ENCODE data around the gene RLN3. TPM values are rescaled to one million over a fixed set of nuclear protein-coding genes. Genes with fewer than 3 reads are reported as not detected.

RLN3 gene
- total RNA-seq, 2 experiments from 2014 or later: not detected

DNA sequence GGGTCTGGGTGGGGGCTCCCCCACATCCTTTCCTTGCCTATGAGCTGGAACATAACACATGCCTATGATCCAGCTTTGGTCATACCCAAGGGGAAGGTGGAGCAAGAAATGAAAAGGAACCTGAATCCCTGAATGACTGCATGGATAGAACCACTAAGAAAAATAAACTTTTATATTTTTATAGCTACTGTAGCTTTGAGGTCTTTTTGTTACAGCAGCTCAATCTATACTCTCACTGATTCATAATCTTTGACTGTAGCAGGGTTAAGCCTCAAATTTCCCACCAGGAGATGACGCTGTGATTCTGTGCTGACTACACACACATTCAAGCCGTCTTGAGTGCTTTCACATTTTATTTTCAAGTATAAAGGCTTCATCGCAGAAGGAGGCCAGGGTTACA, 25.1 kb downstream of the RLN3 start:
- CTCF ChIA-PET: interaction anchor here (0.8 to 1.3 kb wide), 6 partner anchors 9 to 181 kb away, joined by 3 to 8 read pairs (median 4); partner anchors contain the start of genes IL27RA and PALM3
- ATAC-seq (no peak), DNase-seq (no peak)
- Mint-ChIP-seq H3K4me3 (no peak overlapping the region), H3K9me3 (ENCODE audit: low read depth) (no peaks in the 10 kb centered on the region), H3K4me1 (peaks cover 3% of the 10 kb centered on the region), H3K36me3 (peaks cover 29% of the 10 kb centered on the region), H3K27ac (no peak overlapping the region), H3K27me3 (peaks cover 21% of the 10 kb centered on the region)

DNA sequence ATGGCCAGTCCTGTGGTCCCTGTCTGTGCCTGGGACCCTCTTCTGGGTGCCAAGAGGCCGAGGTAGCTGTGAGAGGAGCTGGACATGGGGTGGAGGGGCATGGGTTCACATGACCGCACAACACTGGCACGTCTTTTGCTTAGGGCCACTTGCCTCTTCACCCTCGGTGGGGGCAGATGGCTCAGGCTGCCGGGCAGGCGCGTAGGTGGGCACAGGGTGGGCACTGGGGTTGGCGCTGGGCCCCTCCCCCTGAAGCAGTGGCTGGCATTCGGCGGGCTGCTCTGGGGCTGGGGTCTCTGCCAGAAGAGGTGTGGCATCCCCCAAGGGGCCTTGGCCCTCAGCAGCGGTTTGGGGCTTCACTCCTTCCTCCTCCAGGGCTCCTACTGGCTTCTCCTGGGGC, 25.6 kb downstream of the RLN3 start:
- Mint-ChIP-seq H3K9me3 (ENCODE audit: low read depth) (no peaks in the 10 kb centered on the region), H3K27me3 (peaks cover 26% of the 10 kb centered on the region), H3K4me3 (no peak overlapping the region), H3K27ac (no peak overlapping the region), H3K4me1 (peaks cover 6% of the 10 kb centered on the region), H3K36me3 (peaks cover 25% of the 10 kb centered on the region)
- DNase-seq (no peak), ATAC-seq (no peak)
- CTCF ChIA-PET: interaction anchor here (0.9 to 1.3 kb wide), 5 partner anchors 8 to 151 kb away, joined by 3 to 8 read pairs (median 4); partner anchors contain the start of genes IL27RA and PALM3

DNA sequence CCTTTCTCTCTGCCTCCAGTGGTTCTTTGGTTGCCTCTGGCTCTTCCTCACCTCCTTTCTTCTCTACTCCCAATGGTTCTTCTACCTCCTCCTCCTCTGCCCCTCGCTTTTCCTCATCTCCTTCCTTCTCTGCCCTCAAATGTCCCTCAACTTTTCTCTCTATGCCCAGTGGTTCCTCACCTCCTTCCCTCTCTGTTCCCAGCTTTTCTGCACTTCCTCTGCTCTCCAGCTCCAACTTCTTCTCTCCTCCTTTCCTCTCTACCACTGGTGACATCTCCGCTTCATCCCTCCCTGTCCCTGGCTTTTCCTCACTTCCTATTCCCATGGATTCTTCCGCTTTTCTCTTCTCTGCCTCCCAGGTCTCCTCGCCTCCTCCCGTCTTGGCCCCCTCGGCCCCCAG, 26.2 kb downstream of the RLN3 start:
- DNase-seq (no peak), ATAC-seq (no peak)
- CTCF ChIA-PET: interaction anchor here (0.8 to 1.2 kb wide), 5 partner anchors 11 to 183 kb away, joined by 3 read pairs; partner anchors contain the start of gene IL27RA
- no peak overlapping the region for H3K27ac Mint-ChIP-seq
- peaks cover 21% of the 10 kb centered on the region for H3K36me3 Mint-ChIP-seq
- peaks cover 12% of the 10 kb centered on the region for H3K4me1 Mint-ChIP-seq
- H3K9me3 Mint-ChIP-seq (ENCODE audit: low read depth): no peaks in the 10 kb centered on the region
- H3K27me3 Mint-ChIP-seq: peaks cover 32% of the 10 kb centered on the region
- no peak overlapping the region for H3K4me3 Mint-ChIP-seq

DNA sequence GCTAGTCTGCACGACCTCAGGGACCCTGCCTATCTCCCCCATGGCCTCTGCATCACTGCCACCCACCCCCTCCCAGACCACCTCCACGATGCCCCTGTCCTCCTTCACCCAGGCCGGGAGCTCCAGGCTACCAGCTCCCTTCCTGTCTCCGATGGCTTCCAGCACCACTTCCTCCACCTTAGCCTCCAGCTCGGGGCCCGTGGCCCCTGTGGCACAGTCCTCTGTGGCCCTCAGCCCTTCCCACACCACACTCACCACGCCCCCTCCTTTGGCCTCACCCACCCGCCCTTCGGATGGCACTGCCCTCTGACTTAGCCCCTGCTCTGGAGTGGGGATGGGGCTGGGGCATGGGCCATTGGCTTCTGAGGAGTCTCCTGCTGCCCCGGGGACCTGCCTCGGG, 26.8 kb downstream of the RLN3 start:
- H3K27ac Mint-ChIP-seq: no peak overlapping the region
- DNase-seq (no peak), ATAC-seq (no peak)
- H3K9me3 Mint-ChIP-seq (ENCODE audit: low read depth): no peaks in the 10 kb centered on the region
- peaks cover 19% of the 10 kb centered on the region for H3K36me3 Mint-ChIP-seq
- H3K4me3 Mint-ChIP-seq: no peak overlapping the region
- CTCF ChIA-PET: interaction anchor here (0.8 to 1.2 kb wide), 5 partner anchors 11 to 183 kb away, joined by 3 read pairs; partner anchors contain the start of gene IL27RA
- peaks cover 12% of the 10 kb centered on the region for H3K4me1 Mint-ChIP-seq
- peaks cover 37% of the 10 kb centered on the region for H3K27me3 Mint-ChIP-seq

DNA sequence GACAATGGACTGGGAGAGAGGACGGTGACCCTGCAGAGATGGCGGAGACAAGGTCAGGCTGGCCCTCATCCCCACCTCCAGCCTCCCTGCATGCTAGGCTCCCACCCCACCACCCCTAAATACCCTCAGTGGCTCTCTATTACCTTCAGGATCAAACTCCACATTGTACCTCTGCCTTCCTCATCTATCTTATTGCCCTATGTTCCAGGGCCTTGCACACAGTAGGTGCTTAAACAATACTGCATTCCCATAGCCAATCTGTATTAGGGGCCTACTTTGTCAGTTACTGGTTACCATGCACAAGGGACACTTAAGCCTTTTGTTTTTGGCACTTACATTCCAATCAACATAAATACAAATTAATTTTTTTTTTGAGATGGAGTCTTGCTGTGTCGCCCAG, 27.4 kb downstream of the RLN3 start:
- CTCF ChIA-PET: interaction anchor here (1.1 to 7.5 kb wide), 4 partner anchors 7 to 175 kb away, joined by 3 to 118 read pairs (median 25); partner anchors contain the start of gene MISP3
- ATAC-seq (no peak), DNase-seq (no peak)
- peaks cover 15% of the 10 kb centered on the region for H3K36me3 Mint-ChIP-seq
- peaks cover 42% of the 10 kb centered on the region for H3K27me3 Mint-ChIP-seq
- H3K27ac Mint-ChIP-seq: no peak overlapping the region
- no peaks in the 10 kb centered on the region for H3K9me3 Mint-ChIP-seq (ENCODE audit: low read depth)
- H3K4me1 Mint-ChIP-seq: peaks cover 12% of the 10 kb centered on the region
- H3K4me3 Mint-ChIP-seq: no peak overlapping the region

DNA sequence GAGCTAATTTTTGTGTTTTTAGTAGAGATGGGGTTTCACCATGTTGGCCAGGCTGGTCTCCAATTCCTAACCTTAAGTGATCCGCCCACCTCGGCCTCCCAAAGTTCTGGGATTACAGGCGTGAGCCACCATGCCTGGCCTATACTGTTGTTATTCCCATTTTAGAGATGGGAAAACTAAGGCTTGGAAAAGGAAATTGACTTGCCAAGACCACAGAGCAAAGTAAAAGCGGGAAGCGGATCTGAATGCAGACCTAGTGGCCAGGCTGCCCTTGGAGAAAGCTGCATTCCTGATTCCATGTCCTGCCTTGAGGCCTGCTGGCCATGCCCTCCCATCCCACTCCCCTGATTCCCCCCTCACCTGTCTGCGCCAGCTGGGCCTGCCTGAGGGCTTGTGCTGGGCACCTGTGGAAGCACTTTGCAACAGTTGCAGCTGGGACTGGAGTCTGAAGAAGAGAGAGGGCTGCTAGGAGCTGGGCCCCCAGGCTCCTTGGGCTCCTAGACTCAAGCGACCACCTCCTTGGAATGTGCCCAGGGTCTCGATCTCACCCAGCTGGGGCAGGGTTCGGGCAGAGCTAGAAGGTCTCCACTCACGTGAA, 28.2 kb downstream of the RLN3 start:
- ATAC-seq: no peak
- peaks cover 14% of the 10 kb centered on the region for H3K36me3 Mint-ChIP-seq
- H3K9me3 Mint-ChIP-seq (ENCODE audit: low read depth): no peaks in the 10 kb centered on the region

DNA sequence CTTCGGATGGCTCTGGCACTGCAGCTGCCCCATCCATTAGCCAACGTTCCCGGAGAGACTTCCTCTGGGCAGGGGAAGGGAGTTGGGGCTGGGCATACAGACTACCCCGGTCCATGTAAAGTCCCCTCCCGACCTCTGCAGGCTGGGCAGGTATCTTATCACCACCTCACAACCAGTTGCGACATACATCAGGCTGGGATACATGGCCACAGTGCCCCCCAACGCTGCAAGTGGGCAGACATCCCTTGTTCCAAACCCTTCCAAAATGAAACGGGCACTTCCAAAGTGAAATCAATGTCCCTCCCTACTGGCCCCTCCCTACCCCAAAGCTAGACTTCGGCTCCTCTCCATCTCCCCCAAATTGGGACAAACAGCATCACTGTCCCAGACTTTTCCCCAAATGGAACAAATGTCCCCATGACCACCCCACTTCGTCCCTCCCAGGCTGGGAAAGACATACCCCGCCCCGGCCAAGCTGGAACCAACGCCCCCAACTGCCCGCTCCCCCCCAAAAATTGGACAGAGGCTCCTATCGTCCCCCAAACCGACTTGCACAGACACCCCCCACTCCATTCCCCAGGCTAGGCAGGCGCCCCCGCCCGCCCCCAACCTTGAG, 28.9 kb downstream of the RLN3 start:
- CTCF ChIA-PET: interaction anchor here (0.7 to 7.5 kb wide), 16 partner anchors 8 to 195 kb away, joined by 3 to 118 read pairs (median 3); partner anchors contain the start of genes IL27RA, MISP3 and PRKACA
- Mint-ChIP-seq H3K9me3 (ENCODE audit: low read depth) (no peaks in the 10 kb centered on the region), H3K4me3 (peak overlapping the region; percentile 3), H3K36me3 (peaks cover 10% of the 10 kb centered on the region), H3K27ac (no peak overlapping the region), H3K27me3 (peaks cover 45% of the 10 kb centered on the region), H3K4me1 (peaks cover 12% of the 10 kb centered on the region)
- ATAC-seq (no peak), DNase-seq (no peak)

More for the DNA sequence above, 28.2 kb downstream of the RLN3 start:
- H3K4me3 Mint-ChIP-seq: no peak overlapping the region
- no peak for DNase-seq
- H3K27ac Mint-ChIP-seq: no peak overlapping the region
- peaks cover 12% of the 10 kb centered on the region for H3K4me1 Mint-ChIP-seq
- peaks cover 45% of the 10 kb centered on the region for H3K27me3 Mint-ChIP-seq
- CTCF ChIA-PET: interaction anchor here (0.9 to 7.5 kb wide), 7 partner anchors 8 to 181 kb away, joined by 3 to 118 read pairs (median 3); partner anchors contain the start of gene MISP3

DNA sequence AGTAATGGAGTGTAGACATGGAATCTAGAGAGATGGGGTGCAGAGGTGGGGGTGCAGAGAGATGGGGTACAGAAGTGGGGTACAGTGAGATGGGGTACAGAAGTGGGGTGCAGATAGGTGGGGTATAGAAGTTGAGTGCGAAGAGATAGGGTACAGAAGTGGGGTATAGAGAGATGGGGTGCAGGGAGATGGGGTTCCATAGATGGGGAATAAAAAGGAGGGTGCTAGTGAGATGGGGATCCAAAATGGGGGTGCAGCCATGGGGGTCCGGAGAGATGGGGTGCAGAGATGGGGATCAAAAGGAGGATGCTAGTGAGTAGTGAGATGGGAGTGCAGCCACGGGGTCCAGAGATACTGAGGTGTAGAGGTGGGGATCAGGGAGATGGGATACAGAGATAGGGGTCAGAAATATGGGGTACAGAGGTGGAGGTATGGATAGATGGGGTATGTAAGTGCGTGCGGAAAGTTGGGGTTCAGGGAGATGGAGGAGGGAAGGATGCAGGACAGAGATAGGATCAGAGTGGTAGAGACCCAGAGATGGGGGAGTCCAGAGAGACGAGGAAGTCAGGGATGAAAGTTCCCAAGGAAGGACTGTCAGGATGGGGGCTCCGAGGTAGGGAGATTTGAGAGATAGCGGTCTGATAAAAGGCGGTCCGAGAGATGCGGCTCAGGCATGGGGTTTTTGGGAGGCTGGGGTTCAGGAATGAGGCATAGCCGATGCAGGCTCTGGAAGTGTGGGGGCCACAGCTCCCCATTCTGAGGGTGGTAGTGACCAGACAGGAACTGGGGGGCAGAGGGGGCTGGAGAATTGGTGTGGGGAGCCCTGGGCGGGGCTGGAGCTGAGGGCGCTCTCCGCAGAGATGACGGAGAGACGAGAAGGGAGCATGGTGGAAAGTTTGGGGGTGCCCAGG, 30.5 kb downstream of the RLN3 start:
- Mint-ChIP-seq H3K27me3 (peaks cover 45% of the 10 kb centered on the region), H3K4me3 (no peak overlapping the region), H3K36me3 (no peaks in the 10 kb centered on the region), H3K27ac (no peak overlapping the region), H3K4me1 (peaks cover 12% of the 10 kb centered on the region), H3K9me3 (ENCODE audit: low read depth) (no peaks in the 10 kb centered on the region)
- CTCF ChIA-PET: interaction anchor here (0.7 to 7.5 kb wide), 38 partner anchors 9 to 445 kb away, joined by 3 to 118 read pairs (median 4); partner anchors contain the start of genes ASF1B, DCAF15, IL27RA and MISP3
- peak; percentile 52 for ATAC-seq
- DNase-seq: no peak

DNA sequence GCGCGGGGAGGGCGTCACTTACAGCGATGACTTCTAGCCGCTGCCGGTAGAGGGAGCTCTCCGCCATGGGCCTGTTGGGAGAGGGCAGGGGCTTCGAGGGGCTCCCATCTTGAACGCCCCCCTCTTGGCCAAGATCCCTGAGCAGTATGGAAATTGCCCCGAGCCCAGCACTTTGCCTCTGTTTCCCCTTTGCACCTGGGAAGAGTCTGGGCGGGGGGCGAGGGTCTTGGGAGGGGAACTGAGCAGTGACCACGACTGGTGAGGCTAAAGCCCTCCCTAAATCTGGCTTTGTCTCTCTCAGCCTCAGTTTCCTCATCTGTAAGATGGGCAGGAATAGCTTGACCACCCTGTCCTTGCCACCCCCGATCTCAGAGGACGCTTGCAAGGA, 31.1 kb downstream of the RLN3 start:
- Mint-ChIP-seq H3K27ac (no peak overlapping the region), H3K36me3 (no peaks in the 10 kb centered on the region), H3K4me1 (peaks cover 12% of the 10 kb centered on the region), H3K4me3 (no peak overlapping the region), H3K27me3 (peaks cover 45% of the 10 kb centered on the region), H3K9me3 (ENCODE audit: low read depth) (no peaks in the 10 kb centered on the region)
- DNase-seq: peak; percentile 66
- CTCF ChIA-PET: interaction anchor here (0.7 to 7.5 kb wide), 39 partner anchors 12 to 444 kb away, joined by 3 to 118 read pairs (median 4); partner anchors contain the start of genes ASF1B, DCAF15, IL27RA and MISP3
- ATAC-seq: no peak

DNA sequence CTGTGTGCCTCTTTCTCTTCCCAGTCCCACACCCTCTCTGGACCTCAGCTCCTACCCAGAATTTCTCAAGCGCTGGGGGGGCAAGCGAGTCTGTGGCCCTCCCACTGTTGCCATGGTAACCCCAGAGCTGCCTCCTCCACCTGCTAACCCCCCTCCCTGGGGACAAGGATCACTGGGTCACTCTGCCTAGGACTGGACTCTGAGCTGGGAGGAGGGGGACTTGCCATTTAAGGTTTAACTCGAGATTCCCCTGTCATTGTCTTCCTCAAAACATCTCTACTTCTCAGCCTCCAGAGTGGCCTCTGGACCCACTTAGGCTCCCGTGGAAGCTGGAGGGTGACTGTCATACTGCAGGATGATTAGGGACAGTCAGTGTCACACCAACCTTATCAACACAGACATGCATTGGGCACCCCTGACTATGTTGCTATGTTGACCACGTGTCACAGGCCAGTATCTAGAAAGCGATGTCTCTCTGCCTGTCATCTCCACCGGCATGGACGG, 31.8 kb downstream of the RLN3 start:
- no peak overlapping the region for H3K4me3 Mint-ChIP-seq
- no peak overlapping the region for H3K27ac Mint-ChIP-seq
- H3K27me3 Mint-ChIP-seq: peaks cover 45% of the 10 kb centered on the region
- DNase-seq: no peak
- peaks cover 12% of the 10 kb centered on the region for H3K4me1 Mint-ChIP-seq
- H3K9me3 Mint-ChIP-seq (ENCODE audit: low read depth): no peaks in the 10 kb centered on the region
- ATAC-seq: no peak
- H3K36me3 Mint-ChIP-seq: no peaks in the 10 kb centered on the region
- CTCF ChIA-PET: interaction anchor here (0.7 to 7.5 kb wide), 36 partner anchors 11 to 444 kb away, joined by 3 to 118 read pairs (median 5); partner anchors contain the start of genes ASF1B, DCAF15, IL27RA and MISP3

DNA sequence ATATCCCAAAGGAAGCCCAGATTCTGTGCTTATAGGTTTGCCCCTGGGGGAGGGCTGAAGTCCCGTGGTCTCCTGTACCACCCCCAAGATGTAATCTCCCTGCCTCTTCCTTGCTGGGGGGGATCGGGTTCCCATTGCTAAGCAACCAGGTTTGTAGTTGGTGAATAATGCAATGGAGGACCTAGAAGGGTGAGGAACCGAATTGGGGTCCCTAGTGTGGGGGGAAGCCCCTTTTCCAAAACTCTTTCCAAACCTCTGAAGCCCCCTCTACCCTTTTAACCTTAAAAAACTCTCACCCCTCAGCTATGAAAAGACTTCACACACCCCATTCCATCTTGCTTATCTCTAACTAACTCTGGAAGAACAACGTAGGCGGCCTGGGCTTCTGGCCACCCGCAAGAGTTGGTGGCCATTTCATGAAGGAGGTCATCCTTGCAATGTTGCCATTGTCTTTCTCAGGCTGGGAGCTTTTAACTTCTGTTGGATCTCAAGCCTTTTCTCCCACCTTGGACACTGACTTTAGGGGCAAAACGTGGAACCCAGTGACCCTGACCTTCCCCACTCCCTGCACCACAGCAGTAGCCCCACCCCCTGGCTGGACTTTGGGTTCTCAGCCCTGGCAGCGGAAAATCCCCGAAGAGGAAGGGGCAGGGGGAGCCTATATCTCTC, 33.3 kb downstream of the RLN3 start:
- peaks cover 14% of the 10 kb centered on the region for H3K4me1 Mint-ChIP-seq
- H3K27me3 Mint-ChIP-seq: peaks cover 42% of the 10 kb centered on the region
- no peaks in the 10 kb centered on the region for H3K36me3 Mint-ChIP-seq
- H3K4me3 Mint-ChIP-seq: no peak overlapping the region
- DNase-seq: no peak
- ATAC-seq: no peak
- H3K27ac Mint-ChIP-seq: no peak overlapping the region
- CTCF ChIA-PET: interaction anchor here (1.2 to 7.5 kb wide), 7 partner anchors 8 to 181 kb away, joined by 3 to 118 read pairs (median 27); partner anchors contain the start of gene MISP3
- no peaks in the 10 kb centered on the region for H3K9me3 Mint-ChIP-seq (ENCODE audit: low read depth)

Data from activated CD8-positive, alpha-beta memory T cell treated with anti-CD3 and anti-CD28 coated beads, Interleukin-2, amount 10 ng/mL, durations not matched to agents 7 days and 5 days (primary cell).